H9 (cell line): ENCODE data around the gene C19orf25. TPM values are rescaled to one million over a fixed set of nuclear protein-coding genes. Genes with fewer than 3 reads are reported as not detected.

Experiments
- DNase-seq: peaks from one replicate; pipeline ENCODE4 v3.0.0-alpha.2; 2017
- H2AFZ ChIP-seq: one replicate; pipeline ENCODE4 v1.6.1; 2013; ENCODE audit warnings: mild to moderate bottlenecking, low read length, control low read depth, moderate library complexity
- H2AK5ac ChIP-seq: 2 replicates; pipeline ENCODE4 v1.6.1; 2013; ENCODE audit warnings: low read length, control low read depth, mixed read lengths; ENCODE audit not compliant: insufficient read length
- H2BK120ac ChIP-seq: one replicate; pipeline ENCODE4 v1.6.1; 2013; ENCODE audit warnings: low read depth, mild to moderate bottlenecking, low read length, control low read depth, inconsistent platforms; ENCODE audit not compliant: poor library complexity, severe bottlenecking
- H2BK12ac ChIP-seq: 2 replicates; pipeline ENCODE4 v1.6.1; 2013; ENCODE audit warnings: low read length, control low read depth, mixed read lengths, low read depth; ENCODE audit not compliant: insufficient read length
- H2BK15ac ChIP-seq: 2 replicates; pipeline ENCODE4 v1.6.1; 2013; ENCODE audit warnings: low read depth, low read length, control low read depth
- H2BK20ac ChIP-seq: one replicate; pipeline ENCODE4 v1.6.1; 2013; ENCODE audit warnings: low read depth, mild to moderate bottlenecking, low read length, control low read depth, inconsistent platforms; ENCODE audit not compliant: poor library complexity, severe bottlenecking
- H2BK5ac ChIP-seq: 2 replicates; pipeline ENCODE4 v1.6.1; 2013; ENCODE audit warnings: low read length, control low read depth, mixed read lengths; ENCODE audit not compliant: insufficient read length
- H3K14ac ChIP-seq: 2 replicates; pipeline ENCODE4 v1.6.1; 2013; ENCODE audit warnings: low read length, control low read depth; ENCODE audit not compliant: insufficient read depth
- H3K18ac ChIP-seq: 2 replicates; pipeline ENCODE4 v1.6.1; 2013; ENCODE audit warnings: low read depth, mild to moderate bottlenecking, mixed read lengths, low read length, control low read depth; ENCODE audit not compliant: insufficient read length
- H3K23ac ChIP-seq: 2 replicates; pipeline ENCODE4 v1.6.1; 2013; ENCODE audit warnings: low read length, control low read depth, mixed read lengths, low read depth; ENCODE audit not compliant: insufficient read length
- H3K23me2 ChIP-seq: 2 replicates; pipeline ENCODE4 v1.6.1; 2013; ENCODE audit warnings: low read depth, mild to moderate bottlenecking, mixed read lengths, low read length, control low read depth; ENCODE audit not compliant: insufficient read length, poor library complexity, severe bottlenecking
- H3K27ac ChIP-seq: 2 replicates; pipeline ENCODE4 v1.5.1; 2013; ENCODE audit warnings: low read length, control low read depth, mixed read lengths, low read depth; ENCODE audit not compliant: insufficient read length
- H3K27me3 ChIP-seq: 2 replicates; pipeline ENCODE4 v1.6.1; 2013; ENCODE audit warnings: low read length, control low read depth, inconsistent platforms; ENCODE audit not compliant: insufficient read depth
- H3K4ac ChIP-seq: 2 replicates; pipeline ENCODE4 v1.6.1; 2013; ENCODE audit warnings: low read depth, mild to moderate bottlenecking, control low read depth, inconsistent platforms, low read length, moderate library complexity
- H3K4me1 ChIP-seq: 2 replicates; pipeline ENCODE4 v1.6.1; 2013; ENCODE audit warnings: low read length, control low read depth, inconsistent platforms; ENCODE audit not compliant: insufficient read depth
- H3K4me2 ChIP-seq: 2 replicates; pipeline ENCODE4 v1.6.1; 2013; ENCODE audit warnings: low read length, control low read depth, mixed read lengths; ENCODE audit not compliant: insufficient read length, insufficient read depth
- H3K56ac ChIP-seq: 2 replicates; pipeline ENCODE4 v1.6.1; 2013; ENCODE audit warnings: low read depth, mild to moderate bottlenecking, mixed read lengths, low read length, control low read depth; ENCODE audit not compliant: insufficient read length
- H3K79me1 ChIP-seq: 2 replicates; pipeline ENCODE4 v1.6.1; 2013; ENCODE audit warnings: low read depth, mild to moderate bottlenecking, moderate library complexity, low read length, control low read depth, inconsistent platforms; ENCODE audit not compliant: insufficient read depth, poor library complexity, severe bottlenecking
- H3K79me2 ChIP-seq: 2 replicates; pipeline ENCODE4 v1.6.1; 2013; ENCODE audit warnings: low read length, control low read depth, inconsistent platforms; ENCODE audit not compliant: insufficient read depth
- H3K9ac ChIP-seq: 2 replicates; pipeline ENCODE4 v1.6.1; 2013; ENCODE audit warnings: low read length, control low read depth, mixed read lengths; ENCODE audit not compliant: insufficient read length; ENCODE audit errors: extremely low read depth
- H3K9me3 ChIP-seq: one replicate; pipeline ENCODE4 v1.6.1; 2013; ENCODE audit warnings: low read depth, low read length, inconsistent platforms; ENCODE audit not compliant: control insufficient read depth
- H3T11ph ChIP-seq: one replicate; pipeline ENCODE4 v1.6.1; 2013; ENCODE audit warnings: mild to moderate bottlenecking, low read length, control low read depth, inconsistent platforms
- H4K20me1 ChIP-seq: one replicate; pipeline ENCODE4 v1.6.1; 2013; ENCODE audit not compliant: control insufficient read depth, insufficient read length, insufficient read depth
- H4K5ac ChIP-seq: 2 replicates; pipeline ENCODE4 v1.6.1; 2013; ENCODE audit warnings: low read depth, mild to moderate bottlenecking, mixed read lengths, low read length, control low read depth; ENCODE audit not compliant: insufficient read length
- H4K8ac ChIP-seq: replicated peaks from 2 replicates; pipeline ENCODE4 v1.6.1; 2013; ENCODE audit warnings: low read length, control low read depth, mixed read lengths, low read depth; ENCODE audit not compliant: insufficient read length
- H4K91ac ChIP-seq: 2 replicates; pipeline ENCODE4 v1.6.1; 2013; ENCODE audit warnings: low read depth, mild to moderate bottlenecking, moderate library complexity, mixed read lengths, low read length, control low read depth; ENCODE audit not compliant: insufficient read length
- H3K27ac Mint-ChIP-seq, 3 experiments: 2 replicates in 2 of 3; 3 replicates in 1 of 3; pipeline ENCODE4 v1.8.0; 2020 to 2021; ENCODE audit warnings: mixed read lengths in 3 of 3, mild to moderate bottlenecking in 1 of 3, moderate library complexity in 1 of 3
- H3K27me3 Mint-ChIP-seq: 2 replicates; pipeline ENCODE4 v1.8.0; 2021; ENCODE audit warnings: low read depth, mild to moderate bottlenecking, moderate library complexity, mixed read lengths
- H3K36me3 Mint-ChIP-seq, 3 experiments: 2 replicates in 2 of 3; 3 replicates in 1 of 3; pipeline ENCODE4 v1.8.0; 2020 to 2021; ENCODE audit warnings: low read depth in 3 of 3, mixed read lengths in 3 of 3; ENCODE audit not compliant: insufficient read depth in 1 of 3
- H3K4me1 Mint-ChIP-seq, 2 experiments: 2 replicates each; pipeline ENCODE4 v1.8.0; 2020; ENCODE audit warnings: mixed read lengths in 2 of 2
- H3K4me3 Mint-ChIP-seq, 2 experiments: 2 replicates in 1 of 2; 3 replicates in 1 of 2; pipeline ENCODE4 v1.8.0; 2020 to 2021; ENCODE audit warnings: mild to moderate bottlenecking in 2 of 2, mixed read lengths in 2 of 2, moderate library complexity in 1 of 2
- H3K9me3 Mint-ChIP-seq, 2 experiments: 2 replicates in 1 of 2; 3 replicates in 1 of 2; pipeline ENCODE4 v1.8.0; 2020; ENCODE audit warnings: mild to moderate bottlenecking in 2 of 2, mixed read lengths in 2 of 2, moderate library complexity in 1 of 2
- CTCF ChIP-seq: fragments of 200-600 bp; sonication (generic); conservative IDR thresholded peaks from 3 replicates; pipeline ENCODE4 v1.8.0; 2021; ENCODE audit warnings: antibody characterized with exemption, mild to moderate bottlenecking
- WGBS: extraction: QIAGEN DNeasy Blood & Tissue Kit; methylation state at CpG from one replicate; pipeline ENCODE4 v1.1.7; 2013; ENCODE audit warnings: missing lambda C conversion rate, low lambda C conversion rate, mixed read lengths; ENCODE audit not compliant: insufficient read length; ENCODE audit errors: extremely low coverage; 5-methylcytosine and 5-hydroxymethylcytosine counted together
- total RNA-seq: library from RNA; stranded (reverse); gene quantifications from 2 replicates; pipeline ENCODE4 v1.2.1, GENCODE V29; 2021

The C19orf25 gene
- total RNA-seq, 1 experiment from 2014 or later, result 36.8 TPM

GRCh38 chr19:1495051-1495798 is 16.2 kb upstream of the C19orf25 start:
- no peaks in the 10 kb centered on the region; a peak in 1 of 7 replicates for H3K36me3 Mint-ChIP-seq
- H3K27ac ChIP-seq, result no peak overlapping the region
- H3K4me3 Mint-ChIP-seq, result no peak overlapping the region
- no peaks in the 10 kb centered on the region for H3K4me1 ChIP-seq
- H3K4me2 ChIP-seq, result no peak overlapping the region
- H3K4me1 Mint-ChIP-seq, result peaks cover 4 to 15% of the 10 kb centered on the region in 2 experiments
- H3K56ac ChIP-seq, result no peak overlapping the region
- H4K20me1 ChIP-seq, result no peaks in the 10 kb centered on the region
- H3K18ac ChIP-seq, result no peak overlapping the region
- WGBS, result no CpG with 5 or more reads among the region's 37 CpGs
- no peak overlapping the region for H2BK120ac ChIP-seq
- no peak overlapping the region for H2BK12ac ChIP-seq
- no peak overlapping the region; the same call in 1 of the 2 replicates for H3K14ac ChIP-seq
- H2BK5ac ChIP-seq, result no peak overlapping the region
- no peak overlapping the region for H2BK15ac ChIP-seq
- no peak overlapping the region for H3K9ac ChIP-seq
- H3K4ac ChIP-seq, result no peak overlapping the region
- no peak overlapping the region for H3K23ac ChIP-seq
- H3K27ac Mint-ChIP-seq, result no peak overlapping the region; a peak in 1 of 7 replicates
- no peak overlapping the region for H3T11ph ChIP-seq
- H2AFZ ChIP-seq, result no peak overlapping the region
- no peak overlapping the region for H2AK5ac ChIP-seq
- no peak overlapping the region for H4K5ac ChIP-seq
- H3K9me3 Mint-ChIP-seq, result peaks cover 3 to 7% of the 10 kb centered on the region in 2 experiments
- no peak overlapping the region for H4K91ac ChIP-seq
- H3K27me3 Mint-ChIP-seq, result peaks cover 63% of the 10 kb centered on the region
- no peak for TF ChIP-seq CTCF
- no peak for DNase-seq
- no peak overlapping the region for H2BK20ac ChIP-seq
- H3K23me2 ChIP-seq, result peaks cover 9% of the 10 kb centered on the region
- no peaks in the 10 kb centered on the region for H3K79me1 ChIP-seq
- H4K8ac ChIP-seq, result no peak overlapping the region
- no peaks in the 10 kb centered on the region for H3K79me2 ChIP-seq
- H3K9me3 ChIP-seq, result no peaks in the 10 kb centered on the region
- H3K27me3 ChIP-seq, result peaks cover 3% of the 10 kb centered on the region; the same call in 1 of the 2 replicates
